OCI-LY3 (cell line): ENCODE results near the gene VAMP5.
A peak's percentile ranks its signal among the peaks of the same experiment; 100 is the strongest.
"Not testable (repeated sequence)": the region's sequence is repeated elsewhere in the genome, so short reads cannot be mapped to it uniquely, and the experiment has no call there.

Experiments used
- H2AFZ ChIP-seq: fragments of 200-600, 300-600 bp; shearing (Covaris generic); 2 replicates; pipeline ENCODE4 v1.6.0; 2014; ENCODE audit warnings: antibody characterized with exemption, low read depth, low read length
- H3K27ac ChIP-seq: fragments of 200-600, 300-600 bp; sonication (generic); 2 replicates; pipeline ENCODE4 v1.5.1; 2014; ENCODE audit warnings: mild to moderate bottlenecking, low read length, moderate library complexity, mixed read lengths
- H3K27me3 ChIP-seq: fragments of 200-600, 300-600 bp; sonication (generic); 2 replicates; pipeline ENCODE4 v1.6.1; 2014; ENCODE audit warnings: low read depth, low read length, mixed read lengths
- H3K36me3 ChIP-seq: fragments of 200-600, 300-600 bp; sonication (generic); replicated peaks from 2 replicates; pipeline ENCODE3; 2014; ENCODE audit warnings: low read depth, low read length, mixed read lengths
- H3K4me1 ChIP-seq: fragments of 300-600, 200-600 bp; sonication (generic); 2 replicates; pipeline ENCODE4 v1.6.1; 2014; ENCODE audit warnings: low read length, mixed read lengths
- H3K4me2 ChIP-seq: fragments of 200-600, 300-600 bp; sonication (generic); 2 replicates; pipeline ENCODE4 v1.6.1; 2014; ENCODE audit warnings: low read length, mixed read lengths
- H3K4me3 ChIP-seq: fragments of 300-600, 200-600 bp; sonication (generic); 2 replicates; pipeline ENCODE4 v1.5.1; 2014; ENCODE audit warnings: antibody characterized with exemption, mild to moderate bottlenecking, low read length, moderate library complexity
- H3K79me2 ChIP-seq: fragments of 300-600, 200-600 bp; shearing (Covaris generic); 2 replicates; pipeline ENCODE4 v1.6.1; 2014; ENCODE audit warnings: mild to moderate bottlenecking, low read length, mixed read lengths
- H3K9ac ChIP-seq: fragments of 300-600, 200-600 bp; shearing (Covaris generic); 2 replicates; pipeline ENCODE4 v1.6.0; 2014; ENCODE audit warnings: mild to moderate bottlenecking, low read length, moderate library complexity
- H3K9me3 ChIP-seq: fragments of 200-600, 300-600 bp; shearing (Covaris generic); 2 replicates; pipeline ENCODE4 v1.6.1; 2014; ENCODE audit warnings: low read length, mixed read lengths; ENCODE audit not compliant: insufficient read depth
- H4K20me1 ChIP-seq: fragments of 200-600, 300-600 bp; sonication (generic); 2 replicates; pipeline ENCODE4 v1.6.1; 2016; ENCODE audit warnings: low read length, mixed read lengths; ENCODE audit not compliant: insufficient read depth
- CTCF ChIP-seq: fragments of 200-600, 300-600 bp; sonication (generic); IDR thresholded peaks from 2 replicates; pipeline ENCODE4 v1.5.1; 2014; ENCODE audit warnings: antibody characterized with exemption, low read length, low read depth
- EZH2phosphoT487 ChIP-seq: fragments of 200-600 bp; shearing (Covaris generic); IDR thresholded peaks from 2 replicates; pipeline ENCODE4 v1.6.1; 2018; ENCODE audit warnings: antibody characterized with exemption, mixed run types, low read depth

Gene VAMP5

GRCh38 chr2:85554980-85555612 is 29.1 kb upstream of the VAMP5 start:
- H4K20me1 ChIP-seq: no peaks in the 10 kb centered on the region
- H3K4me1 ChIP-seq: peaks cover 5% of the 10 kb centered on the region; the same call in 1 of the 2 replicates
- no peak for TF ChIP-seq EZH2phosphoT487
- no peak for TF ChIP-seq CTCF
- H3K9ac ChIP-seq: no peak overlapping the region
- H3K4me3 ChIP-seq: no peak overlapping the region
- H3K79me2 ChIP-seq: peaks cover 20% of the 10 kb centered on the region
- no peak overlapping the region for H3K27ac ChIP-seq
- H3K27me3 ChIP-seq: no peaks in the 10 kb centered on the region
- H3K36me3 ChIP-seq: peaks cover 51% of the 10 kb centered on the region
- no peak overlapping the region for H2AFZ ChIP-seq
- no peak overlapping the region for H3K4me2 ChIP-seq
- no peaks in the 10 kb centered on the region for H3K9me3 ChIP-seq

- Histone ChIP-seq H2AFZ (no peak overlapping the region), H3K27me3 (no peaks in the 10 kb centered on the region), H4K20me1 (no peaks in the 10 kb centered on the region), H3K4me3 (no peak overlapping the region), H3K9ac (no peak overlapping the region), H3K27ac (no peak overlapping the region), H3K79me2 (peaks cover 30% of the 10 kb centered on the region), H3K9me3 (no peaks in the 10 kb centered on the region), H3K4me2 (no peak overlapping the region), H3K4me1 (peaks cover 11% of the 10 kb centered on the region; the same call in 1 of the 2 replicates), H3K36me3 (peaks cover 33% of the 10 kb centered on the region)
- no peak for TF ChIP-seq EZH2phosphoT487
- TF ChIP-seq CTCF: no peak
Observed at GRCh38 chr2:85557130-85557529, 27.1 kb upstream of the VAMP5 start.

GRCh38 chr2:85558160-85558559 is 26.1 kb upstream of the VAMP5 start:
- no peak overlapping the region for H3K4me2 ChIP-seq
- H3K4me1 ChIP-seq: peaks cover 11% of the 10 kb centered on the region; the same call in 1 of the 2 replicates
- H3K27me3 ChIP-seq: no peaks in the 10 kb centered on the region
- H3K27ac ChIP-seq: no peak overlapping the region
- H4K20me1 ChIP-seq: no peaks in the 10 kb centered on the region
- peaks cover 30% of the 10 kb centered on the region for H3K79me2 ChIP-seq
- TF ChIP-seq CTCF (no peak), EZH2phosphoT487 (no peak)
- no peak overlapping the region for H3K9ac ChIP-seq
- no peak overlapping the region for H3K4me3 ChIP-seq
- H2AFZ ChIP-seq: no peak overlapping the region
- H3K9me3 ChIP-seq: no peaks in the 10 kb centered on the region
- peaks cover 25% of the 10 kb centered on the region for H3K36me3 ChIP-seq

GRCh38 chr2:85560403-85560726 is 23.9 kb upstream of the VAMP5 start:
- not testable (repeated sequence) for H4K20me1 ChIP-seq, H2AFZ ChIP-seq, H3K27me3 ChIP-seq, H3K27ac ChIP-seq, H3K9me3 ChIP-seq
- peak overlapping the region; percentile 94 for H3K4me3 ChIP-seq
- H3K9ac ChIP-seq: peak overlapping the region; percentile 78
- peaks cover 30% of the 10 kb centered on the region for H3K79me2 ChIP-seq
- peak overlapping the region; percentile 91 for H3K4me2 ChIP-seq
- H3K36me3 ChIP-seq: peaks cover 13% of the 10 kb centered on the region
- peaks cover 25% of the 10 kb centered on the region for H3K4me1 ChIP-seq
